Transverse colon (tissue), 4 donors: ENCODE measurements around the gene TUT7. TPM values are rescaled to one million over a fixed set of nuclear protein-coding genes. Genes with fewer than 3 reads are reported as not detected.

Experiments
- DNase-seq: peaks from one replicate; pipeline ENCODE4 v3.0.0-alpha.2; 2019
- H3K27ac ChIP-seq, 4 donors: fragments of 200-600 bp; sonication (generic); 2 replicates each; pipeline ENCODE4 v1.5.1; 2016 to 2018; ENCODE audit warnings: inconsistent platforms in 4 of 4
- H3K27me3 ChIP-seq: fragments of 200-600 bp; sonication (generic); 2 replicates; pipeline ENCODE4 v1.5.1; 2017; ENCODE audit warnings: inconsistent platforms
- H3K36me3 ChIP-seq, 4 donors: fragments of 200-600 bp; sonication (generic); 2 replicates each; pipeline ENCODE4 v1.5.1; 2017 to 2019; ENCODE audit warnings: inconsistent platforms in 4 of 4
- H3K4me1 ChIP-seq, 4 donors: fragments of 200-600 bp; sonication (generic); 2 replicates each; pipeline ENCODE4 v1.5.1; 2017 to 2020; ENCODE audit warnings: inconsistent platforms in 4 of 4
- H3K4me3 ChIP-seq, 4 donors: fragments of 200-600 bp; sonication (generic); 1 replicate in 1 of 4; 2 replicates in 3 of 4; pipeline versions ENCODE4 v1.5.1 to v1.6.1; 2017 to 2019; ENCODE audit warnings: inconsistent platforms in 4 of 4
- H3K9me3 ChIP-seq, 2 donors: fragments of 200-600 bp; sonication (generic); 2 replicates each; pipeline ENCODE4 v1.5.1; 2017 to 2019; ENCODE audit warnings: inconsistent platforms in 2 of 2
- EP300 ChIP-seq: sonication (generic); formaldehyde crosslinking; IDR thresholded peaks from one replicate; pipeline ENCODE4 v1.6.1; 2017; ENCODE audit warnings: antibody characterized with exemption, low read depth
- POLR2A ChIP-seq: fragments of 450-650 bp; IDR thresholded peaks from one replicate; pipeline ENCODE4 v1.6.1; 2016; ENCODE audit warnings: antibody characterized with exemption, mild to moderate bottlenecking, moderate library complexity
- POLR2AphosphoS5 ChIP-seq, 3 donors: sonication (generic); formaldehyde crosslinking; IDR thresholded peaks; one replicate each; pipeline ENCODE4 v1.6.1; 2016; ENCODE audit warnings: antibody characterized with exemption in 3 of 3
- WGBS, 2 donors: methylation state at CpG; one replicate each; pipeline ENCODE4 v1.1.5; 2018; ENCODE audit warnings: low coverage in 1 of 2; 5-methylcytosine and 5-hydroxymethylcytosine counted together
- in situ Hi-C, 4 donors: fragments of 200-750 bp; cut with MboI; loops; one replicate each; pipeline versions ENCODE4 v1.15.0 to v1.15.1; 2017; ENCODE audit warnings: low sequenced_read_pairs in 3 of 4, low pct_ligation_motif_present in 1 of 4, low pct_unique_long_range_greater_than_20kb in 1 of 4
- intact Hi-C: fragments of 100-400 bp; cut with DNase I; formaldehyde crosslinking; loops from one replicate; pipeline ENCODE4 v1.15.1; 2023; ENCODE audit warnings: low total_unique reads
- total RNA-seq, 4 donors: library from RNA; depleted of rRNA; stranded (reverse); fragments of >200 nt; gene quantifications; one replicate each; pipeline ENCODE4 v1.1.0, GENCODE V29; 2016
- TF ChIP-seq, protein P1 (sequence below), 5 experiments: fragments of 200-600 bp in 3 of 5; fragments of 450-650 bp in 2 of 5; sonication (generic) in 3 of 5; IDR thresholded peaks; 1 replicate in 2 of 5; 2 replicates in 3 of 5; pipeline ENCODE4 v1.5.1; 2016 to 2017; ENCODE audit warnings: antibody characterized with exemption in 5 of 5, inconsistent platforms in 3 of 5, mild to moderate bottlenecking in 2 of 5, moderate library complexity in 1 of 5

Gene TUT7
- total RNA-seq, 4 donors from 2014 or later, result 29.5 to 72.9 (median 43.0) TPM

DNA sequence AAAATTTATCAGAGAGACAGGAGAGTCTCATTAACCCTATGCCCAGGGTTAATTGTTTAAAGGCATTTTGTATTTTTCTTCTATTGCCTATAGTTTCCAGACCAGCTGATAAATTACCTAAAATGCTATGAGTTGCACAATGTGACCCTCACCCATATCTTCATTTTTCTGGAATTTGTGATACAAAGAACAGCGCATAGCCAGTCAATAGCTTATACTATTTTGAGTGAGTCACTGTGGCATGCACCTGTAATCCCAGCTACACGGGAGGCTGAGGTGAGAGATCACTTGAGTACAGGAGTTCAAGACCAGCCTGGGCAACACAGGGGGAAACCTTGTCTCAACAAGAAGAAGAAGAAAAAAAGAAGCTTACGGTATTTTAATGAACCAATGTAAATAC is 97.6 kb downstream of the TUT7 start:
- in situ Hi-C loops (no loop called here), intact Hi-C loops (no loop called here)
- DNase-seq, result no peak
- Histone ChIP-seq H3K27ac (no peak overlapping the region), H3K4me3 (no peak overlapping the region), H3K4me1 (no peaks in the 10 kb centered on the region), H3K27me3 (no peaks in the 10 kb centered on the region), H3K9me3 (peaks cover 3 to 7% of the 10 kb centered on the region in 2 donors), H3K36me3 (no peaks in the 10 kb centered on the region)
- 86 to 100% methylated on average over 2 to 3 of the region's 3 CpGs for WGBS, 2 donors
- TF ChIP-seq, protein P1, sequence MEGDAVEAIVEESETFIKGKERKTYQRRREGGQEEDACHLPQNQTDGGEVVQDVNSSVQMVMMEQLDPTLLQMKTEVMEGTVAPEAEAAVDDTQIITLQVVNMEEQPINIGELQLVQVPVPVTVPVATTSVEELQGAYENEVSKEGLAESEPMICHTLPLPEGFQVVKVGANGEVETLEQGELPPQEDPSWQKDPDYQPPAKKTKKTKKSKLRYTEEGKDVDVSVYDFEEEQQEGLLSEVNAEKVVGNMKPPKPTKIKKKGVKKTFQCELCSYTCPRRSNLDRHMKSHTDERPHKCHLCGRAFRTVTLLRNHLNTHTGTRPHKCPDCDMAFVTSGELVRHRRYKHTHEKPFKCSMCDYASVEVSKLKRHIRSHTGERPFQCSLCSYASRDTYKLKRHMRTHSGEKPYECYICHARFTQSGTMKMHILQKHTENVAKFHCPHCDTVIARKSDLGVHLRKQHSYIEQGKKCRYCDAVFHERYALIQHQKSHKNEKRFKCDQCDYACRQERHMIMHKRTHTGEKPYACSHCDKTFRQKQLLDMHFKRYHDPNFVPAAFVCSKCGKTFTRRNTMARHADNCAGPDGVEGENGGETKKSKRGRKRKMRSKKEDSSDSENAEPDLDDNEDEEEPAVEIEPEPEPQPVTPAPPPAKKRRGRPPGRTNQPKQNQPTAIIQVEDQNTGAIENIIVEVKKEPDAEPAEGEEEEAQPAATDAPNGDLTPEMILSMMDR (IDR thresholded peaks at IDR 0.05), result no peak
- TF ChIP-seq POLR2AphosphoS5 (IDR thresholded peaks at IDR 0.05), result no peak
- TF ChIP-seq POLR2A, result no peak
- no peak for TF ChIP-seq EP300

DNA sequence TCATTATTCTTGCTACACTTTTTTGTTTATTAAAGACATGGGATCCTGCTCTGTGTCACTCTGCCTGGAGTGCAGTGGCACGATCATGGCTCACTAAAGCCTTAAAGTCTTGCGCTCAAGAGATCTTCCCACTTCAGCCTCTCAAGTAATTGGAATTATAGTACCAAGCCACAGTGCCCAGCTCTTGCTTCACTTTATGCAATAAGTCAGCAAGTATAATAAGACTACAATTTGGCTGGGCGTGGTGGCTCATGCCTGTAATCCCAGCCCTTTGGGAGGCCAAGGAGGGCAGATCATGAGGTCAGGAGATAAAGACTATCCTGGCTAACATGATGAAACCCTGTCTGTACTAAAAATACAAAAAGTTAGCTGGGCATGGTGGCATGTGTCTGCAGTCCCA is 100.6 kb downstream of the TUT7 start:
- in situ Hi-C loops, result no loop called here

DNA sequence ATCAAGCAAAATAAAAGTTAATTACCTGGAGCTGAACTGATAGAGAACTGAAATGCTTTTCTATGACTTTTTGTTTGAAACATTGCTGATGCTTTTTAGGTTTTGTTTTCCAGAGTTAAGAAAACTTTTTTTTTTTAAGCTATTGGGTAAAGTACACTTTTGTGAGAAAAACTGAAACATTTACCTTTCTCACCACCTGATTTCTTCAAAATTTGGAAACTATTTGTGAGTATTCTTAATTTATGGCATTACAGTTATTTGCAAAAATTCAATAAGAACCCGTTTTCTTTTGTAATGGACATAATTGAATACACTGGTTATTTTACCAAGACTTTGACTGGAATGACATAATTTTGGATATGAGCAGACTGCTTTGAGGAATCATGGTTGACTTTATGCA is 101.3 kb downstream of the TUT7 start:
- intact Hi-C loops, result no loop called here
- DNase-seq, result no peak
- in situ Hi-C loops, result no loop called here
- Histone ChIP-seq H3K4me1 (no peaks in the 10 kb centered on the region), H3K9me3 (peaks cover 3 to 7% of the 10 kb centered on the region in 2 donors), H3K36me3 (no peaks in the 10 kb centered on the region), H3K27ac (no peak overlapping the region), H3K4me3 (no peak overlapping the region), H3K27me3 (no peaks in the 10 kb centered on the region)
- whole genome bisulfite sequencing, 2 donors, result 88 to 96% methylated on average over 1 of the region's 1 CpG
- TF ChIP-seq POLR2A, result no peak
- TF ChIP-seq EP300, result no peak
- TF ChIP-seq, protein P1 (IDR thresholded peaks at IDR 0.05), result no peak
- no peak for TF ChIP-seq POLR2AphosphoS5 (IDR thresholded peaks at IDR 0.05)

More for the DNA sequence above, 100.6 kb downstream of the TUT7 start:
- Histone ChIP-seq H3K27ac (no peak overlapping the region), H3K4me1 (no peaks in the 10 kb centered on the region), H3K4me3 (no peak overlapping the region), H3K9me3 (peaks cover 3 to 7% of the 10 kb centered on the region in 2 donors), H3K27me3 (no peaks in the 10 kb centered on the region), H3K36me3 (no peaks in the 10 kb centered on the region)
- TF ChIP-seq POLR2AphosphoS5 (IDR thresholded peaks at IDR 0.05), result no peak
- TF ChIP-seq EP300, result no peak
- TF ChIP-seq, protein P1 (IDR thresholded peaks at IDR 0.05), result no peak
- TF ChIP-seq POLR2A, result no peak
- intact Hi-C loops, result no loop called here
- 83 to 99% methylated on average over 1 to 3 of the region's 3 CpGs for WGBS, 2 donors
- DNase-seq, result no peak

DNA sequence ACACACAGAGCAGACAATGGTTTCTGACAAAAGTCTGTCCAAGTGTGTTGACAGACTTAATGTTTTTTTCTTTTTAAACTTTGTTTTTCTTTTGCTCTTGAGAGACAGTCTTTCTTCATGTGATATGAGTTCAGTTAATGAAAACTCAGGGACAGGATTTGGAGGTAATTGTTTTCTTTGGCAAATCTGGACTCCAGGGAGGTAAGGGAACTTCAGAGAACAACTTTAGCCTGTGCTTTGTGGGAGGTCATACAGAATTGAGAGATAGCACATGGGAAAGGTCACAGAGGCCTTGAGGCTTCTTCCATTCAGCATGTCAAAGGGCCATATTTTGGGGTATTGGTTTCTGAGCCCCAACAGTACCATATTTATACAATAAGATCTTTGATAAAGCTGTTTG is 104.1 kb downstream of the TUT7 start:
- Histone ChIP-seq H3K27me3 (no peaks in the 10 kb centered on the region), H3K4me1 (no peaks in the 10 kb centered on the region), H3K9me3 (peaks cover 3 to 7% of the 10 kb centered on the region in 2 donors), H3K27ac (no peak overlapping the region), H3K4me3 (no peak overlapping the region), H3K36me3 (no peaks in the 10 kb centered on the region)
- TF ChIP-seq, protein P1 (IDR thresholded peaks at IDR 0.05), result no peak
- TF ChIP-seq POLR2AphosphoS5 (IDR thresholded peaks at IDR 0.05) (no peak), POLR2A (no peak), EP300 (no peak)
- intact Hi-C loops, result no loop called here
- in situ Hi-C loops, result no loop called here
- no peak for DNase-seq
